Left hindlimb (tissue), 1 donor: ENCODE results near the gene CADPS2.
A peak's percentile ranks its signal among the peaks of the same experiment; 100 is the strongest.

Experiments used
- DNase-seq: peaks from one replicate; pipeline ENCODE4 v3.0.0-alpha.2; 2018

Gene CADPS2

GRCh38 chr7:122343601-122344302, 542.5 kb downstream of the CADPS2 start:
- DNase-seq: no peak

GRCh38 chr7:122340427-122340826, 545.8 kb downstream of the CADPS2 start:
- no peak for DNase-seq

- DNase-seq: no peak
Measured at GRCh38 chr7:122339145-122339904, 546.9 kb downstream of the CADPS2 start.

- DNase-seq: no peak
Measured at GRCh38 chr7:122337011-122337410, 549.2 kb downstream of the CADPS2 start.

- DNase-seq: no peak
Measured at GRCh38 chr7:122329145-122329802, 557.0 kb downstream of the CADPS2 start.

- no peak for DNase-seq
Measured at GRCh38 chr7:122327969-122328368, 558.3 kb downstream of the CADPS2 start.

GRCh38 chr7:122316467-122317388, 569.5 kb downstream of the CADPS2 start:
- no peak for DNase-seq

- no peak for DNase-seq
Measured at GRCh38 chr7:122315507-122316466, 570.5 kb downstream of the CADPS2 start.

GRCh38 chr7:122314284-122314683, 572.0 kb downstream of the CADPS2 start:
- no peak for DNase-seq

GRCh38 chr7:122312789-122313188, 573.5 kb downstream of the CADPS2 start:
- DNase-seq: no peak

- DNase-seq: no peak
Measured at GRCh38 chr7:122311734-122312450, 574.4 kb downstream of the CADPS2 start.

GRCh38 chr7:122311050-122311700, 575.1 kb downstream of the CADPS2 start:
- no peak for DNase-seq

GRCh38 chr7:122310119-122311021, 575.9 kb downstream of the CADPS2 start:
- DNase-seq: peak; percentile 51

GRCh38 chr7:122309421-122309820, 576.8 kb downstream of the CADPS2 start:
- DNase-seq: no peak

- no peak for DNase-seq
Measured at GRCh38 chr7:122307228-122307621, 579.0 kb downstream of the CADPS2 start.

- DNase-seq: no peak
Measured at GRCh38 chr7:122306320-122307227, 579.7 kb downstream of the CADPS2 start.

GRCh38 chr7:122305475-122306319, 580.6 kb downstream of the CADPS2 start:
- DNase-seq: no peak
